ENCODE measurements around the gene CREG2.

DNA sequence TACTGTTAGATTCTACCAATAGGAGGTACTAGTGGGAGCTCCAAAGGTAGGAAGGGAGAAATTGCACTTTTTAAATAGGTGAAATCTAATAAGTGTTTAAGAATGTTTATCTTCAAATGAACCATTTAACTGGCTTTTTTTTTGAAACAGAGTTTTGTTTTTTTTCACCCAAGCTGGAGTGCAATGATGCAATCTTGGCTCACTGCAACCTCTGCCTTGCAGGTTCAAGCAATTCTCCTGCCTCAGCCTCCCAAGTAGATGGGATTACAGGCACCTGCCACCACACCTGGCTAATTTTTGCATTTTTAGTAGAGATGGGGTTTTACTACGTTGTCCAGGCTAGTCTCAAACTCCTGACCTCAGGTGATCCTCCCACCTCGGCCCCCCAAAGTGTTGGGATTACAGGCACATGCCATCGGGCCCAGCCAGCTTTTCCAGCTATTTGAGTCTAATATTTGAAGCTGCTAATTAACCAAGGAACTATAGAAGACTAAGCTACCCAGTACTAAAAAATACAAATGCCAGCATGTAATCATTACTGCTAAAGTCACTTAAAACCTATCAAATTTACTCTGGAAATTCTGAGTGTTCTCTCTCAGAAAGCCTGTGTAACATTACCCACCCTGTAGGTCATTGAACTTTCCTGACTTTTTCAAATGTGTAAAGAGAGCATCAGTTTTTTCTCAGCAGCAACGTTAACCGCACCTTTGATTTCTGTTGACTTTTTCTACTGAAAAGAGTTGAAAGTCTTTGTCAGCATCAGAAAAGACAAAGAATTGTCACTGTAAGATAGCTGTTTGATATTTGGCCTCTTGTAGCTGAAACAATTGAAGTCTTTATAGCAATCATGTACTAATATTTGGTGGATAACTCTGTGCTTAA is 54.2 kb downstream of the CREG2 start:
- TF ChIP-seq EZH2phosphoT487 (IDR thresholded peaks at IDR 0.05; ENCODE audit: insufficient read depth, low read depth) = no peak
- no peak for TF ChIP-seq EZH2 (IDR thresholded peaks at IDR 0.05; ENCODE audit: insufficient read depth, poor library complexity, severe bottlenecking)

Data from GM23248 (cell line).